ENCODE measurements around the gene ZBTB9. TPM values are rescaled to one million over a fixed set of nuclear protein-coding genes. Genes with fewer than 3 reads are reported as not detected.

ZBTB9 gene
- total RNA-seq, 1 experiment from 2014 or later = 18.1 TPM

- Mint-ChIP-seq H3K27me3 (ENCODE audit: unreplicated experiment) (no peaks in the 10 kb centered on the region), H3K4me1 (ENCODE audit: low read depth, unreplicated experiment) (peaks cover 25% of the 10 kb centered on the region), H3K4me3 (ENCODE audit: low read depth, unreplicated experiment) (no peak overlapping the region), H3K27ac (ENCODE audit: unreplicated experiment) (no peak overlapping the region), H3K9me3 (ENCODE audit: low read depth, unreplicated experiment) (no peaks in the 10 kb centered on the region), H3K36me3 (ENCODE audit: insufficient read depth, unreplicated experiment) (peaks cover 23% of the 10 kb centered on the region)
- no TSS peak for BruUV-seq (replicated peaks)
- CTCF ChIA-PET = interaction anchor here (0.6 kb wide), 1 partner anchor 797 kb away, joined by 3 read pairs; no protein-coding TSS in a partner anchor
- TF ChIP-seq CTCF (IDR thresholded peaks at IDR 0.05; ENCODE audit: unreplicated experiment) = no peak
- no peak for DNase-seq
- intact Hi-C loops (cut with micrococcal nuclease; ENCODE audit: unreplicated experiment) = no loop called here
Observed at GRCh38 chr6:33431880-33432541, 22.4 kb upstream of the ZBTB9 start.

GRCh38 chr6:33432546-33432945 is 21.8 kb upstream of the ZBTB9 start:
- Mint-ChIP-seq H3K27ac (ENCODE audit: unreplicated experiment) (no peak overlapping the region), H3K27me3 (ENCODE audit: unreplicated experiment) (no peaks in the 10 kb centered on the region), H3K9me3 (ENCODE audit: low read depth, unreplicated experiment) (no peaks in the 10 kb centered on the region), H3K4me1 (ENCODE audit: low read depth, unreplicated experiment) (peaks cover 20% of the 10 kb centered on the region), H3K4me3 (ENCODE audit: low read depth, unreplicated experiment) (no peak overlapping the region), H3K36me3 (ENCODE audit: insufficient read depth, unreplicated experiment) (peaks cover 18% of the 10 kb centered on the region)
- no TSS peak for BruUV-seq (replicated peaks)
- intact Hi-C loops (cut with micrococcal nuclease; ENCODE audit: unreplicated experiment) = no loop called here
- CTCF ChIA-PET = interaction anchor here (0.6 kb wide), 1 partner anchor 796 kb away, joined by 3 read pairs; no protein-coding TSS in a partner anchor
- DNase-seq = no peak
- no peak for TF ChIP-seq CTCF (IDR thresholded peaks at IDR 0.05; ENCODE audit: unreplicated experiment)

DNA sequence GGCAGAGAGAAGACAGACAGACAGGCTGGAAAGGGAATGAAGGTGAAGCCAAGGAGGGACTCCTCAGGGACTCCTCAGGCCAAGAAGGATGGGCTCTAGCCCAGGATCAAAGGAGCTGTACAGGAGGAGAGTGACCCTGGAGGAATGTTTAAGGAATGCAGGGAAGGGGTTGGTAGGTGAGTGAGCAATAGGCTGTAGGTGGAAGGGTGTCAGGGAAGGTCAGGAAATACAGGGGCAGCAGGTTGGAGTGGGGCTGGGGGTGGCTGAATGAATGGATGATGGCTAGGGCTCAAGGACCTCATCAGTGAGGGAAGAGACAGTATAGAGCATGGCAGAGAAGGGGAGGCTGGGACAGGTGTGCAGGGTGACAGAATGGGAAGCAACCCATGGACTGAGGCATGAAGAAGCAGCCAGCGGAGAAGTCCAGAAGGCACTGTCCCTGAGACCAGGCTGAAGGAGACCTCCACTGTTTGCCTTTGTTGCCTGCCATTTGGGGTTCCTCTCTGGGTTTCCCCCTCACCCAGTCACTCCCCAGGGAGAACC is 21.3 kb upstream of the ZBTB9 start:
- Mint-ChIP-seq H3K27ac (ENCODE audit: unreplicated experiment) (no peak overlapping the region), H3K4me3 (ENCODE audit: low read depth, unreplicated experiment) (no peak overlapping the region), H3K36me3 (ENCODE audit: insufficient read depth, unreplicated experiment) (peaks cover 14% of the 10 kb centered on the region), H3K4me1 (ENCODE audit: low read depth, unreplicated experiment) (peaks cover 20% of the 10 kb centered on the region), H3K9me3 (ENCODE audit: low read depth, unreplicated experiment) (no peaks in the 10 kb centered on the region), H3K27me3 (ENCODE audit: unreplicated experiment) (no peaks in the 10 kb centered on the region)
- BruUV-seq (replicated peaks) = no TSS peak
- TF ChIP-seq CTCF (IDR thresholded peaks at IDR 0.05; ENCODE audit: unreplicated experiment) = no peak
- no peak for DNase-seq
- intact Hi-C loops (cut with micrococcal nuclease; ENCODE audit: unreplicated experiment) = no loop called here
- CTCF ChIA-PET = no interaction called here

DNA sequence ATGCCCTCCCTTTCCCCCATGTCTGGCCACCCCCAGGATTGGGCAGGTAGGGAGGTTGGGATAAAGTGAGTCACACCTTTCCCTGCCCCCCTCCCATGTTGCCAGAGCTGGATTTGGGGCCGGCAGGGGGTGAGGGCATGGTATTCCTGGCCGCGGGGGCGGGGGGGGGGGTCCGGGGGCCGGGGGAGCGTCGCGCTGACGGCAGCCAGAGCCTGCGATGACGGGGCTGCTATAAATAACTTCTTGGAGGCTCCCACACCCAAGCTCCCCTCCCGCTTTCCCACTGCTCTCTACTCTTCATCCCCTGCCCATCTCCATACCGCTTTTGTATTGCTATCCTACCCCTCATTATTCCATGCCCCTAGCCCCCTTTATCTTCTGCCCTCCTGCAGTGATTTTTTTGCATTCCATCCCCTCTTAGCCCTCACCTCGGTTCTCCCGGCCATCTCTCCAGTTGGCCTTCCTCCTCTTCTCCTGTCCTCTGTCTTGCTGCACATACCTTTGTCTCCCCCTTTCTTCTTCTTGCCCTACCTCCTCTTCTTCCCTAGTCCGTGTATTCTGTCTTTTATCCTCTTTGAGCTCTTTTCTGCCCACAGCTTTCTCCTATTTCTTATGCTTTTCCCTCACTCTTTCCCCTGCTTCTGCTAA is 20.7 kb upstream of the ZBTB9 start:
- DNase-seq = no peak
- Mint-ChIP-seq H3K4me3 (ENCODE audit: low read depth, unreplicated experiment) (no peak overlapping the region), H3K36me3 (ENCODE audit: insufficient read depth, unreplicated experiment) (peaks cover 8% of the 10 kb centered on the region), H3K9me3 (ENCODE audit: low read depth, unreplicated experiment) (no peaks in the 10 kb centered on the region), H3K4me1 (ENCODE audit: low read depth, unreplicated experiment) (peaks cover 15% of the 10 kb centered on the region), H3K27ac (ENCODE audit: unreplicated experiment) (no peak overlapping the region), H3K27me3 (ENCODE audit: unreplicated experiment) (no peaks in the 10 kb centered on the region)
- no TSS peak for BruUV-seq (replicated peaks)
- CTCF ChIA-PET = no interaction called here
- intact Hi-C loops (cut with micrococcal nuclease; ENCODE audit: unreplicated experiment) = no loop called here
- TF ChIP-seq CTCF (IDR thresholded peaks at IDR 0.05; ENCODE audit: unreplicated experiment) = no peak

Data from Calu3 (cell line).